ENCODE results near the gene RSU1.

The RSU1 gene

DNA sequence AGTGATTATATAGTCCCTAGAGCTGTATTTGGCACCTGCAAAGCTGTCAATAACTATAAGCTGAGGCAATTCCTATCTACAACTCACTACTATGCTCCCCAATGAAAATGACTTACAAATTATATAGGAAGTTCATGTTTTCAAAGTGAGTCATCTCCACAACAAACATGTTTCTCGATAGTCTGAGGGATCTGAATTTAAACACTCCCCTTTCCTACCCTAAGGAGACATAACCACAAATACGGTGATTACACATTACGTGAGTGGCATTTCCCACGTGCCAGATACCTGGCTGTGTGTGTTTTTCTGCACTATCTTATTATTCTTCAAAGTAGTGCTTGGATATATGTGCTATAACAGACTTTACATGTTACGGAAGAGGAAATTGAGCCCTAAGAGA lies 173.1 kb downstream of the RSU1 start:
- Histone ChIP-seq H3K27me3 (ENCODE audit: control insufficient read depth, insufficient read depth, low read length) (no peaks in the 10 kb centered on the region), H3K36me3 (ENCODE audit: control insufficient read depth, insufficient read depth, low read length) (no peaks in the 10 kb centered on the region), H3K9ac (ENCODE audit: low read length) (no peak overlapping the region), H3K27ac (ENCODE audit: low read depth, low read length) (no peak overlapping the region), H3K4me1 (ENCODE audit: control insufficient read depth, insufficient read depth, low read length) (no peaks in the 10 kb centered on the region), H3K4me3 (ENCODE audit: low read length) (no peak overlapping the region)

DNA sequence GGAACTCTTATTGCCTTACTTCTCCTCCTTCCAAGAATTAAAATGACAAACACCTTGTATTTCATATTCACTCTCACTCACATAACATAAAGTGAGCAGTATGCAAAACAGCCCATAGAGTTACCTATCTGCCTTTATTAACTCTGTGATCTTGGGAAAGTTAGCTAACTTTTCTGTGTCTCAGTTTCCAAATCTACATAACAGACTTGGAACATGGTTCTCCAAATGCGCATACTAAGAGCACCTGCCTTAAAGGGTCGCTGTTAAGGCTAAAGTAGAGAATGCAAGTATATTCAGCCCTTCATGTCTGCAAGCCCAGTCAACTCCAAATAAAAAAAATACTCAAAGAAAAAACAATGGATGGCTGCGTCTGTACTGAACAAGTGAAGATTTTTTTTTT lies 173.7 kb downstream of the RSU1 start:
- Histone ChIP-seq H3K27ac (ENCODE audit: low read depth, low read length) (no peak overlapping the region), H3K27me3 (ENCODE audit: control insufficient read depth, insufficient read depth, low read length) (no peaks in the 10 kb centered on the region), H3K36me3 (ENCODE audit: control insufficient read depth, insufficient read depth, low read length) (no peaks in the 10 kb centered on the region)

DNA sequence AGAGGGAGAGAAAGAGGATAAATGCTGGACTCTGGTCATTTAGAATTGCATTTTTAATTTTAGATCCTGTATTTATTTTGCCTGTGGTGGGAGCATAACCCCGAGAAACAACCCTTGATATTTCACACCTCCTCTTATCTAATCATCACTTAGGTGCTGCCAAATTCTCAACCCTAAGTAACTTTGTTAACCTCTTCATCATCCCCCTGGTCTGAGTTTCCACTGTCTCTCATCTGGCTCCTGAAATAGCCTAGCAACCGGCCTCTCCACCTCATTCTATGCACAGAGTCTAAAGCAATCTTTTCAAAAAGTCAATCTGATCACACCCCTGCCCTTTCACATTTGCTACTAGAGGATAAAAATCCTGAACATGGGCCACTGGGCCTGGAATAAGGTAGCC lies 177.1 kb downstream of the RSU1 start:
- Histone ChIP-seq H3K9ac (ENCODE audit: low read length) (no peak overlapping the region), H3K27me3 (ENCODE audit: control insufficient read depth, insufficient read depth, low read length) (no peaks in the 10 kb centered on the region), H3K4me1 (ENCODE audit: control insufficient read depth, insufficient read depth, low read length) (no peaks in the 10 kb centered on the region), H3K4me3 (ENCODE audit: low read length) (no peak overlapping the region), H3K36me3 (ENCODE audit: control insufficient read depth, insufficient read depth, low read length) (no peaks in the 10 kb centered on the region), H3K27ac (ENCODE audit: low read depth, low read length) (no peak overlapping the region)

More for the DNA sequence above, 173.7 kb downstream of the RSU1 start:
- H3K4me3 ChIP-seq (ENCODE audit: low read length) = no peak overlapping the region
- no peaks in the 10 kb centered on the region for H3K4me1 ChIP-seq (ENCODE audit: control insufficient read depth, insufficient read depth, low read length)
- H3K9ac ChIP-seq (ENCODE audit: low read length) = no peak overlapping the region

DNA sequence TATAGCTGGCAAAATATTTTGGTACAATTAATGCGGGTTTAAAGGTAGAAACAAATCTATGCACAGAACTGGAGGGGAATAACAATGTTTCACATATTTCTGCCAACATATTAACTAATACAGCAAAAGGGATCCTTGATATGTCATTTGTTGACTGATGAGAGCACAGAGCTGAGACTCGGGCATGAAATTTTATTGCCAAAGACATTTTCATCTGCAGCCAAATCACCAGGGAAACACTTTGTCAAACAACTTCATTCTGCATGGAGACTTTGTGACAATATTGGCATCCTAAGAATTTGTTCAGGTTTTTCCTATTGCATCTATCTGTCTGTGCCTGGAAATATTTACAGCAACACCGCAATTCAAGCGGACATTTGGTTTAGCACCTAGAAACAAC lies 177.8 kb downstream of the RSU1 start:
- Histone ChIP-seq H3K36me3 (ENCODE audit: control insufficient read depth, insufficient read depth, low read length) (no peaks in the 10 kb centered on the region), H3K4me3 (ENCODE audit: low read length) (no peak overlapping the region), H3K27ac (ENCODE audit: low read depth, low read length) (no peak overlapping the region), H3K27me3 (ENCODE audit: control insufficient read depth, insufficient read depth, low read length) (no peaks in the 10 kb centered on the region), H3K4me1 (ENCODE audit: control insufficient read depth, insufficient read depth, low read length) (no peaks in the 10 kb centered on the region), H3K9ac (ENCODE audit: low read length) (no peak overlapping the region)

DNA sequence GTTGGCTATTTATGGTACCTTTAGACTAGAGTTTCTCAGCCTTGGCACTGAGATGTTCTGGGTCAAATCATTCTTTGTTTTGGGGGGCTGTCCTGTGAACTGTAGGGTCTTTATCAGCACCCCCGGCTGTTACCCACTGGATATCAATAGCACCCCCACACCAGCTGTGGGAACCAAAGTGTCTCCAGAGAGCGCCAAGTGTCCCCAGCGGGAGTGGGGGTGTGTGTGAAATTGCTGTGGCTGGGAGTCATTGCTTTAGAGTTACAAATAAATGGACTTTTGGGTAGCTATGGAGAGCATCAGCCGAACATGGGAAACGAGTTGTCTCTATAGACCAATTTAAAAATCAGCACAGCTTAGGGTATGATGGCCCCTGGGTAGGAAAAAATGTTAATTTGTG lies 184.2 kb downstream of the RSU1 start:
- no peaks in the 10 kb centered on the region for H3K36me3 ChIP-seq (ENCODE audit: control insufficient read depth, insufficient read depth, low read length)
- H3K27ac ChIP-seq (ENCODE audit: low read depth, low read length) = no peak overlapping the region
- H3K4me1 ChIP-seq (ENCODE audit: control insufficient read depth, insufficient read depth, low read length) = no peaks in the 10 kb centered on the region
- H3K4me3 ChIP-seq (ENCODE audit: low read length) = no peak overlapping the region
- no peaks in the 10 kb centered on the region for H3K27me3 ChIP-seq (ENCODE audit: control insufficient read depth, insufficient read depth, low read length)
- no peak overlapping the region for H3K9ac ChIP-seq (ENCODE audit: low read length)

DNA sequence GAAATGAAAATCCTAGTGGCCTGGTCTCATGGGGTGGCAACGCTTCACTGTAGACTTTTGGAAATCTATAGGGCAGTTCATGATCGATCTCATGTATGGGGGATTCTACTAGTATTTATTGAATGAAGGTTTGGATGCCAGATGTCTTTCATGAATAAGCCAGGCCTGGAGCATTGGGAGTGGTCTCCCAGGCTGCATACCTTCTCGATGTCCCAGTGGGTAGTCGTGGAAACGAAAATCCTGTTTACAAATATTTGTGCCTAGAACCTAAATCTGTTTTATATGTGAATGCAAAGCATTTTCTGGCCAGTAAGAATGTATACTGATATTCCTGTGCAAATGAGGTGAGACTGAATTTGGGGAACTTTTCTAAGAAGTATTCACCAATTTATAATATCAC lies 190.5 kb downstream of the RSU1 start:
- no peaks in the 10 kb centered on the region for H3K4me1 ChIP-seq (ENCODE audit: control insufficient read depth, insufficient read depth, low read length)
- no peak overlapping the region for H3K4me3 ChIP-seq (ENCODE audit: low read length)
- H3K27ac ChIP-seq (ENCODE audit: low read depth, low read length) = no peak overlapping the region
- no peak overlapping the region for H3K9ac ChIP-seq (ENCODE audit: low read length)
- H3K36me3 ChIP-seq (ENCODE audit: control insufficient read depth, insufficient read depth, low read length) = no peaks in the 10 kb centered on the region
- H3K27me3 ChIP-seq (ENCODE audit: control insufficient read depth, insufficient read depth, low read length) = no peaks in the 10 kb centered on the region

DNA sequence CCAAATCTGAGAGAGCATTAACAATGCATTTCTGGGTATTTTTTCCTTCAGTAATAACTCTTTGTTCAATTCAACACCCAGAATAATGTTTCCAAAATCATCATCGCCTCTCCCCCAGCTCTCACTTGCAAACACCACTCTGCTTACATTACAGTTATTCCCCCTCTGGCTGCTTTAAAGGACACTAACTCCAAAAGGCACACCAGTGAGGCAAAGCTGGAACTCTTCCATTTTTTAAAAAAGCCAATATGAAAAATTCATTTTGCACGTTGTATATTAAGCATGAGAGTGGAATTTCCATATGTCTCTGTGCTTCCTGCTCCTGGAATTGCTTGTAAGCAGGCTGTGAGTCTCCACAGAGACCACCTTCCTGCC lies 204.3 kb downstream of the RSU1 start:
- Histone ChIP-seq H3K4me3 (ENCODE audit: low read length) (no peak overlapping the region), H3K36me3 (ENCODE audit: control insufficient read depth, insufficient read depth, low read length) (no peaks in the 10 kb centered on the region), H3K27me3 (ENCODE audit: control insufficient read depth, insufficient read depth, low read length) (no peaks in the 10 kb centered on the region), H3K9ac (ENCODE audit: low read length) (no peak overlapping the region), H3K4me1 (ENCODE audit: control insufficient read depth, insufficient read depth, low read length) (no peaks in the 10 kb centered on the region), H3K27ac (ENCODE audit: low read depth, low read length) (no peak overlapping the region)

DNA sequence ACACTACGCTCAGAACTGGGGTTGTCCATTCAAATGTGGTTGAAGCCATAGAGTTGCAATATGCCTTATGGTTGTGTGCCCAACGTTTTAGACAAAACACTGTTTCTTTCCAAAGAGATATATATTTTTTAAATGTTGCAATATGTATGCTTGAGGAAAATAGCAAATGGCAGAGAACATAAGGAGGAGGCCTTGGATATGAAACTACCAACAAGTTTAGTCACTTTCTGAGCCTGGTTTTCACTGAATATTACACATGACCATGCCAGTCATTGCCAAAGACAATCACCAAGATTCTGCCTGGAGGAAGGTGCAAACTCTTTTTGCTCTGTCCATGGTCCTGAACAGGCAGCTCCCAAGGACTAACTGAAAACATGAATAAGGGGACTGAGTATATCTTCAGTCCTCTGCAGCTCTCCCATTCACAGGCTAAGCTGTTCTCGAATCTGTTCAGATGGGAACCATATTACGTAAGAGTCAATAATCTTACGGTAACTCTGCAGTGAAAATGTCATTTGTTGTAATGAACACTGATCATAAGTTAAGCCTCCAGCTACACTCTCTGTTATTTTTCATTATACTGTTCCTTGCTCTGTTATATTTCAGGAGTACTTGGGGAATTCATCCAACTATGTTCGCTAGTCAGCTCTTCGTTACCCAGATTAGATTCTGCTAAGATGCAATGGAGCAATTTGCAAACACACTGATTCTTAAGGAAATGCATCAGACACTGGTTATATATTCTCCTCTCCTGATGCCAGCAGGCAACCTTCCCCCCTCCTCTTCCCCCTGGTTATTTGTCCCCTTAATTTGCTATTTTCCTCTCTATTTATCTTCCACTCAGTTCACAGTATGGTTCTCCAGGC lies 204.9 kb downstream of the RSU1 start:
- no peaks in the 10 kb centered on the region for H3K36me3 ChIP-seq (ENCODE audit: control insufficient read depth, insufficient read depth, low read length)
- no peaks in the 10 kb centered on the region for H3K4me1 ChIP-seq (ENCODE audit: control insufficient read depth, insufficient read depth, low read length)
- no peaks in the 10 kb centered on the region for H3K27me3 ChIP-seq (ENCODE audit: control insufficient read depth, insufficient read depth, low read length)
- no peak overlapping the region for H3K9ac ChIP-seq (ENCODE audit: low read length)
- H3K4me3 ChIP-seq (ENCODE audit: low read length) = no peak overlapping the region
- H3K27ac ChIP-seq (ENCODE audit: low read depth, low read length) = no peak overlapping the region

DNA sequence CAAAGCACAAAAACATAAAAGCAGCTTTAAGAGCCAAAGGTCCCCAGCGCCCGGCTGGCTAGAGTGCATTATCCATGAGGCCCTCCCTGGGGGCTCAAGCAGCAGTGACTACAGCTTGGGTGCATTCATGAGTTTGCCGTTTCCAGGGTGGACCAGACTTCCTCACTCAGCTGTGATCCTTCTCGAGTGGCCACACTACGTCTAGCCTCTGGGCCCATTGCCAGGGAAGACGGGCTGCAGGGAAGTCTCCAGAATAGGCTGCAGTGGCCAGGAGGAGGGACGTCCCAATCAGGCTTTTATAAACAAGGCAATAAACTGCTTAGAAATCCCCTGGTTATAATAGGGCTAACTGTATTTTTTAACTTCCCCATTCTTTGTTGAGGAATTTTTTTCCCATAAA lies 206.2 kb downstream of the RSU1 start:
- no peaks in the 10 kb centered on the region for H3K36me3 ChIP-seq (ENCODE audit: control insufficient read depth, insufficient read depth, low read length)
- H3K9ac ChIP-seq (ENCODE audit: low read length) = no peak overlapping the region
- no peaks in the 10 kb centered on the region for H3K27me3 ChIP-seq (ENCODE audit: control insufficient read depth, insufficient read depth, low read length)
- no peak overlapping the region for H3K27ac ChIP-seq (ENCODE audit: low read depth, low read length)
- H3K4me3 ChIP-seq (ENCODE audit: low read length) = no peak overlapping the region
- no peaks in the 10 kb centered on the region for H3K4me1 ChIP-seq (ENCODE audit: control insufficient read depth, insufficient read depth, low read length)

DNA sequence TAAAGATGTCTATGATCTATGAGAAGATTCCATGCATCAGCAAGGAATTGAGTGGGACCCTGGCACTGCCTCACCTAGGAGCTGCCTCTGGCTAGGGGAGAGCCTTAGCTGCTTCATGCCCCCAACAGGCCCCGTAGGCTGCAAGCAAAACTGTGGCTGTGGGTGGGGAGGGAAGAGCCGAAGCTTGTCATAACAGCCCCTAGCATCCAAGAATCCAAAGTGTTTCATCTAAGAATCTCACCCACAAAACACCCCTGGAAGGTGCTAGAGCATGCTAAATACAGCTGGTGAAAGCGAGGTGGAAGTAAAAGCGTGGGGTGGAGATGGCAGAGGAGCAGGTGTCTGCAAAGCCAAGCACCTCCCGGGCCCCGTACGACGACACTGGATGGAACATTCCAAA lies 208.0 kb downstream of the RSU1 start:
- H3K27ac ChIP-seq (ENCODE audit: low read depth, low read length) = no peak overlapping the region
- no peaks in the 10 kb centered on the region for H3K4me1 ChIP-seq (ENCODE audit: control insufficient read depth, insufficient read depth, low read length)
- no peaks in the 10 kb centered on the region for H3K27me3 ChIP-seq (ENCODE audit: control insufficient read depth, insufficient read depth, low read length)
- no peaks in the 10 kb centered on the region for H3K36me3 ChIP-seq (ENCODE audit: control insufficient read depth, insufficient read depth, low read length)
- no peak overlapping the region for H3K4me3 ChIP-seq (ENCODE audit: low read length)
- H3K9ac ChIP-seq (ENCODE audit: low read length) = no peak overlapping the region

DNA sequence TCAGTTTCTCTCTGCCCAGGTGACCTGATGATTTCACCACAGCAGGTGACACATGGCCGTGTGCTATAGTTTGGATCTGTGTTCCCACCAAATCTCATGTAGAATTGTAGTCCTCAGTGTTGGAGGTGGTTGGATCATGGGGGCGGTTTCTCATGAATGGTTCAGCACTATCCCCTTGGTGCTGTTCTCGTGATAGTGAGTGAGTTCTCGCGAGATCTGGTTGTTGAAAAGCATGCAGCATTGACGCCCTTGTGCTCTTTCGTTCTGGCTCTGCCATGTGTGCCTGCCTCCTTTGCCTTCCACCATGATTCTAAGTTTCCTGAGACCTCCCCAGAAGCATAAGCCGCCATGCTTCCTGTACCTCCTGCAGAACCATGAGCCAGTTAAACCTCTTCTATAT lies 210.3 kb downstream of the RSU1 start:
- Histone ChIP-seq H3K4me1 (ENCODE audit: control insufficient read depth, insufficient read depth, low read length) (no peaks in the 10 kb centered on the region), H3K36me3 (ENCODE audit: control insufficient read depth, insufficient read depth, low read length) (no peaks in the 10 kb centered on the region), H3K27me3 (ENCODE audit: control insufficient read depth, insufficient read depth, low read length) (no peaks in the 10 kb centered on the region), H3K27ac (ENCODE audit: low read depth, low read length) (no peak overlapping the region), H3K9ac (ENCODE audit: low read length) (no peak overlapping the region), H3K4me3 (ENCODE audit: low read length) (no peak overlapping the region)

DNA sequence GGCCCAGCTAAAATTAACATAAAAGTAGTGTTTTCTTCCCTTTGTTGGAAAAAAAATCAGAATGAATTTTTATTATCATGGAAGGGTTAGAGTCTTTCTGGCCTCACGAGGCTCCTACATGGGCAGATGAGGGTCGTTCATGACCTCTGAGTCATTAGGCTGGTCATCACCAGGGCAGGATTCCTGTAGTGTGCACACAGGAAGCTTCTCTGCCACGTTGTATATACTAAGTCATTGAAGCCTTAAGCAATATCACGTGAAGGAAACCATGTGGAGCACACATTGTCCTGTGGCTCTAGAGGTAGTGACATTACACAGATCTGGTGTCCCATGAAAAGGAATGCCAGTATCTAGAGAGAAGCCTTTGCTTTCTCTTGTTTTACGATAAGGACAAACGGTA lies 210.8 kb downstream of the RSU1 start:
- no peak overlapping the region for H3K27ac ChIP-seq (ENCODE audit: low read depth, low read length)
- H3K9ac ChIP-seq (ENCODE audit: low read length) = no peak overlapping the region
- no peaks in the 10 kb centered on the region for H3K27me3 ChIP-seq (ENCODE audit: control insufficient read depth, insufficient read depth, low read length)
- H3K4me3 ChIP-seq (ENCODE audit: low read length) = no peak overlapping the region
- no peaks in the 10 kb centered on the region for H3K36me3 ChIP-seq (ENCODE audit: control insufficient read depth, insufficient read depth, low read length)
- no peaks in the 10 kb centered on the region for H3K4me1 ChIP-seq (ENCODE audit: control insufficient read depth, insufficient read depth, low read length)

DNA sequence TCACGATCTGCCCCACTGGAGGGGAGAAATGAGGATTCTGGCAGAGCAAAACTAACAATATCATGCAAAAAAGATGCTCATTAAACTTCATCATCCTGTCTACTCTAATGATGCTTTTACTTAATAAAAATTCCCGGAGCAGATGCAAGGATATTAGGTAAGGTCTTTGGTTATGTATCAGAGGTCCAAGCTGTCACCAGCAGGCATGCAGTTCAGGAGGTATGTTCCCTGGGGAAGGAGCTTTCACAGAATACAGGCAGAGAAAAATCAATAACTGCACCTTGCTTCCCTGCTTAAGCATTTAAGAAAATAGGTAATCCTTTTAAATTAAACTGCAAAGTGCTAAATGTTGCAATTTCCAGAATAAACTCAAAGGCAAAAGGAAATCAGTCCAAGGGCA lies 213.9 kb downstream of the RSU1 start:
- Histone ChIP-seq H3K4me3 (ENCODE audit: low read length) (no peak overlapping the region), H3K27ac (ENCODE audit: low read depth, low read length) (no peak overlapping the region), H3K36me3 (ENCODE audit: control insufficient read depth, insufficient read depth, low read length) (no peaks in the 10 kb centered on the region), H3K27me3 (ENCODE audit: control insufficient read depth, insufficient read depth, low read length) (no peaks in the 10 kb centered on the region), H3K4me1 (ENCODE audit: control insufficient read depth, insufficient read depth, low read length) (no peaks in the 10 kb centered on the region), H3K9ac (ENCODE audit: low read length) (no peak overlapping the region)

Data from rectal smooth muscle tissue (tissue), 1 donor.